ENCODE measurements around the gene NOSIP.

The NOSIP gene

DNA sequence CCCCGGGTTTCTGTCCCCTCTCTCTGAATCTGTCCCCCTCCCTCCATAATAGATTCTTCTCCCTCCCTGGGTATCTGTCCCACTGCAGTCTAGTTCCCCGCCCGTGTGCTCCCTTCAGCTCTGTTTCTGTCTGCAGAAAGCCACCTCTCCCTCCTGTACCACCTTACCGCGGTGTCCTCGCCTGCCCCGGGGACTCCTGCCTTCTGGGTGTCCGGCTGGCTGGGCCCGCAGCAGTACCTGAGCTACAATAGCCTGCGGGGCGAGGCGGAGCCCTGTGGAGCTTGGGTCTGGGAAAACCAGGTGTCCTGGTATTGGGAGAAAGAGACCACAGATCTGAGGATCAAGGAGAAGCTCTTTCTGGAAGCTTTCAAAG lies 66.6 kb downstream of the NOSIP start:
- DNase-seq (ENCODE audit: extremely low read depth in 1 of 2, low read depth in 1 of 2) = no peak

DNA sequence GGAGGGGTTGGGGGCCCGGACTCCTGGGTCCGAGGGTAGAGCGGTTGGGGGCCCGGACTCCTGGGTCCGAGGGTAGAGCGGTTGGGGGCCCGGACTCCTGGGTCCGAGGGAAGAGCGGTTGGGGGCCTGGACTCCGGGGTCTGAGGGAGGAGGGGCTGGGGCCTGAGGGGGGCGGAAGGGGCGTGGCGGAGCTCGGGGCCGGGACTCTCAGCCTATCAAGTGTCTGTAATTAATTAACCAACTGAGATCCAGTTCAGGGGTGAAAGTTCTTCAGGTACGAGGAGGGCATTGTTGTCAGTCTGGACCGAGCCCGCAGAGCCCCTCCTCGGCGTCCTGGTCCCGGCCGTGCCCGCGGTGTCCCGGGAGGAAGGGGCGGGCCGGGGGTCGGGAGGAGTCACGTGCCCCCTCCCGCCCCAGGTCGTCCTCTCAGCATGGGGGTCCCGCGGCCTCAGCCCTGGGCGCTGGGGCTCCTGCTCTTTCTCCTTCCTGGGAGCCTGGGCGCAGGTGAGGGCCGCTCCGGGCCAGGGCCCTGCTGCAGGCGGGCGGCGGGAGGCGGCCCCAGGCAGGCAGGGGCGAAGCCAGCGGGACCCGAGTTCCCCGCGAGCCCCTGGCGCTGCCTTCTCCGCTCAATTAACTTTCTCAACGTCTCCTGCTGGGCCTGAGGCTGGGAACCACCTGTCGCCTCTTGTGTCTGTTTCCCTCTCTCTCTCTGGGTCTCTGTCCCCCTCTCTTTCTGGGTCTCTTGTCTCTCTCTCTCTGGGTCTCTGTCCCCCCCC lies 67.2 kb downstream of the NOSIP start:
- DNase-seq (ENCODE audit: extremely low read depth in 1 of 2, low read depth in 1 of 2) = no peak

DNA sequence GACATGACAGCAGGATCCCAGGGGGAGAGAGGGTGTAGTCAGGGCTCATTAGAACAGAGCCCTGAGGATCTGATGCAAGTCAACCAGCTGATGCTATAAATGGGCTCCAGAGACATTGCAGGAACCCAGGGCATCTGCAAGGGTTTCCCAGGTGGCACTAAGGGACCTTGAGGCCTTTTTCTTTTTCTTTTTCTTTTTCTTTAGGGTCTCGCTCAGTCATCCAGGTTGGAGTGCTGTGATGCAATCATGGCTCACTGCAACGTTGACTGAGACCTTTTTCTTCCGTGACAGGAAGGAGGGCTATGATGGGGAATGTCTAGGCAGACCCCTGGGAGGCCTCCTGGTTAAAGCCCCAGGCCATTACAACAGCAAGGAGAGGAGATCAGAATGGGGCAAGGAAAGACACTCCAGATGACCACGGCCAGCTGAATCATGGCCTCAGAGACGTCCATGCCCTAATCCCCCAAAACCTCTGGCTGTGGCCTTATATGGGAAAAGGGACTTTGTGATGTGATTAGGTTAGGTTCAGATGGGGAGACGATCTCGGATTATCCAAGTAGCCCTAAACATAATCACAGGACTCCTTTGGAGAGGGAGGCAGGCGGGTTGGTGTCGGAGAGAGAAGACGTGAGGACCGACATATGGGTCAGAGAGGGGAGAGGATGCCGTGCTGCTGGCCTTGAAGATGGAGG lies 72.4 kb downstream of the NOSIP start:
- DNase-seq (ENCODE audit: extremely low read depth in 1 of 2, low read depth in 1 of 2) = no peak

DNA sequence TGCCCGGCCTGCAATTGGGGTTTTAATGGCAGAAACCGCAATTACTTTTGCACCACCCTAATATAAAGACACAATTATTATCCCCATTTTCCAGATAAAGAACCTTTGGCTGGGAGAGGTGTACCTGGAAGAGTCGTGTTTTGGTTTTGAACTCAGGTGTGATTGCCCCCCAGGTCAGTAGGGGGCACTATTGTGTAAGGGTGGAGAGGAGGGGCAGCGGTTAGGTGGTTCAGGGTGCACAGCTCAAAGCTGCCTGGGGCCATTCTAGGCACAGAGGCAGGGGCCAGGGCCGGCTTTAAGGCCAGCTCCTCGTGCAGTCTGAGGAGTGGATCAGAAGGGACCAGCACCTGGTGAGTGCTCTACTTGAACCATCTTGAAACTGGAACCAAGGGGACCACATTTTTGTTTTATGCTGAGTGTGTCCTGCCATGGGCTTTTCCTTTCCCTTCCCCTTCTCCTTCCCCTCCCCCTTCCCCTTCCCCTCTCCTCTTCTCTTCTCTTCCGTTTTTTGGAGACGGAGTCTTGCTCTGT lies 73.7 kb downstream of the NOSIP start:
- DNase-seq (ENCODE audit: extremely low read depth in 1 of 2, low read depth in 1 of 2) = no peak

All from stimulated activated CD8-positive, alpha-beta memory T cell treated with anti-CD3 and anti-CD28 coated beads, Interleukin-7, amount 100 ng/mL, for 48 hours (primary cell).